22Rv1 (cell line): ENCODE measurements around the gene CASTOR1.

Experiments used
- CTCF ChIP-seq: fragments of 450-650 bp; IDR thresholded peaks from 2 replicates; pipeline ENCODE4 v1.5.1; 2017; ENCODE audit warnings: mild to moderate bottlenecking
- ZFX ChIP-seq: fragments of 450-650 bp; IDR thresholded peaks from 2 replicates; pipeline ENCODE4 v1.6.1; 2017; ENCODE audit warnings: antibody characterized with exemption, borderline replicate concordance

GRCh38 chr22:30307041-30307574, 17.8 kb upstream of the CASTOR1 start:
- no peak for TF ChIP-seq CTCF
- TF ChIP-seq ZFX, result no peak
